NT2/D1 (cell line): ENCODE results near the gene TBC1D21.

Experiments used
- YY1 ChIP-seq: IDR thresholded peaks from 2 replicates; pipeline ENCODE4 v1.6.1; 2011; ENCODE audit not compliant: insufficient read length, insufficient read depth
- ZNF274 ChIP-seq: IDR thresholded peaks from 2 replicates; pipeline ENCODE4 v1.6.1; 2011; ENCODE audit warnings: mild to moderate bottlenecking, low read depth, low read length

DNA sequence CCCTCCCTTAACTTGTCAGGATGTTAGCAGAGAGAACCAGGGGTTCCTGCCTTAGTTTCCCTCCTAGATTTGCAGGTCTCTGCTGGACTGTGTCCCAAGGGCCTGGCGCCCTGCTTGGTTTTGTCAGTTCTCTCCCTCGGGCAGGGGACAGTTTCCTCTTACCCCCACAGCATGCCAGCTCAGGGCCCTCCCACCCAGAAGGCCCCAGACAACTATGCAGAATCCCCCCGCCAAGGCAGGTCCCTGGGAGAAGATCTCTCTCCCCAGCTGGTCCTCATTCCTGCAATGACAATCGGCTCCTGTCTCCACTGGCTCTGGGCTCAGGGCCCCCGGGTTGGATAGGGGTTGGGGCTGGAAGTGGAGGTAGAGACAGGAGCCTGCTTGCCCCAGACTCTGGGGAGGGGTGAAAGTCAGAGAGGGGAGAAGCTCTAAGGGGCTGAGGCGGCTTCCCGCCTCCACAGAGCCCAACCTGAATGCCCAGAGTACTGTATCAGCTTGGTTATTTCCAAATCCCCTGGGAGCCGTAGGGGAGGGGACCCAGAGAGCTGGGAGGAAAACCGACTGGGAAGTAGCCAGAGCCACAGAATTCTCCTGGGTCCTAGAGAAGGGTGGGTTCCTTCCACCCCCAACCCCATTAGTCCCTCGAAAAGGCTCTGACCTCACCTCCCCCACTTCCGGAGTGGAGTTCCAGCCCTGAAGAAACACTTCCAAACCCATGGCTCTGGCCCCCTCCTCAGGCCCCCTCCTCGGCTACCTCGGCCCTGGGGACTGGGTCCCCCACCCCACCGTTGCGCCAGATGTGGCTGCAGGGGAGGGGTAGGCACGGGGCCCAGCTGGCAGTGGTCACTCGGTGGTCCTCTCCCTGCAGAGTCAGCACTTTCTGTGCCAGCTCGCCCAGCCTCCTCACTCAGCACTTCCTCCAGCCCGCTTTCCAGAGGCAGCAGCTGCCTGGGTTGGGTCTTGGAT is 49.1 kb downstream of the TBC1D21 start:
- TF ChIP-seq ZNF274 (no peak), YY1 (no peak)
